ENCODE results near the gene PP2D1. TPM values are rescaled to one million over a fixed set of nuclear protein-coding genes. Genes with fewer than 3 reads are reported as not detected.
A peak's percentile ranks its signal among the peaks of the same experiment; 100 is the strongest.

Gene PP2D1
- total and polyA plus RNA-seq, 9 of the 15 experiments (the other 6 are each of a cell fraction or from before 2014, with no cell fraction given) = 0.07 to 0.10 TPM; not detected in 7

DNA sequence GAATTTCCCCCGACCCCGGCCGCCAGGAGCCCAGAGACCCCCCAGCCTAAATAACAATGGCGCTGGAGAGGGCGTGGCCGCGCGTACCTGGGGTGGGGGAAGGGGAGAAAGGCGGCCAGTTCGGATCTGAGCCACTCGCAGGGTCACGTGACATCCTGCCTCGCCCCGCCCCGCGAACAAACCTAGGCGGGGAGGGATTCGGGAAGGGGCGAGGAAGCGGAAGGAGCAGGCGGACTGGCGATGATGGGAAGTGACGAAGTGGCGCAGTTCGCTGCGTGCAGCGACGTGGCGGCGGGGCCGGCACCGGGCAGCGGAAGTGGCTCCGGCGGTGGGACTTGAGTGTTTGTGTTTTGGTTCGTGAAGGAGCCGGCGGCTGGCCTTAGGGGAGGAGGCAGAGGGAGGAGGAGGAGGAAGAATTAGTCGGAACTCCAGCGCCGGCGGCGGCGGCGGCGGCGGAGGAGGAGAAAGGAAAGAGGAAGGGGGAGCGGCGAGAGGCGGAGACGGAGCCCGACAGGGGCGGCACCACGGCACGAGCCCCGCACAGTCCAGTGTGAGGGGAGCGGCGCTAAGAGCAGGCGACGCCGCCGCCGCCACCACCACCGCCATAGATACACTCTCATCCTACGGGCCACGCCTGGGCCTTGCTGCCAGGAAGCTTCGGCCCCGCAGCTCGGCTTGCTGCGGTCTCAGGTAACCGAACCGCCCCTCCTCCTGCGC, 65.1 kb downstream of the PP2D1 start, which contains the start of gene RAB5A (continued):
- TF ChIP-seq FOXP4 (CRISPR knock-in tag; IDR thresholded peaks at IDR 0.05; ENCODE audit: borderline replicate concordance) (no peak), BHLHE40 (IDR thresholded peaks at IDR 0.05; ENCODE audit: low read length) (peak; percentile 97), ARHGAP35 (IDR thresholded peaks at IDR 0.05; ENCODE audit: partially characterized antibody) (no peak), YBX1 (IDR thresholded peaks at IDR 0.05) (no peak), ADNP (tag; IDR thresholded peaks at IDR 0.05) (no peak), SMARCE1 (IDR thresholded peaks at IDR 0.05) (no peak), ETS1 (conservative IDR thresholded peaks at IDR 0.05; ENCODE audit: control insufficient read depth, low read depth, low read length) (peak; percentile 81), CHAMP1 (IDR thresholded peaks at IDR 0.05) (no peak; the same call in 1 of the 2 replicates), CREBBP (IDR thresholded peaks at IDR 0.05; ENCODE audit: low read depth, low read length) (no peak), POLR2H (tag; IDR thresholded peaks at IDR 0.05; ENCODE audit: low read depth) (peak; percentile 91), LEF1 (IDR thresholded peaks at IDR 0.05) (peak; percentile 77), MAX (CRISPR knock-in tag; IDR thresholded peaks at IDR 0.05) (peak; percentile 65)
- TF ChIP-seq, protein P1, sequence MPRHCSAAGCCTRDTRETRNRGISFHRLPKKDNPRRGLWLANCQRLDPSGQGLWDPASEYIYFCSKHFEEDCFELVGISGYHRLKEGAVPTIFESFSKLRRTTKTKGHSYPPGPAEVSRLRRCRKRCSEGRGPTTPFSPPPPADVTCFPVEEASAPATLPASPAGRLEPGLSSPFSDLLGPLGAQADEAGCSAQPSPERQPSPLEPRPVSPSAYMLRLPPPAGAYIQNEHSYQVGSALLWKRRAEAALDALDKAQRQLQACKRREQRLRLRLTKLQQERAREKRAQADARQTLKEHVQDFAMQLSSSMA (CRISPR knock-in tag; IDR thresholded peaks at IDR 0.05) = no peak
- TF ChIP-seq, protein P2, sequence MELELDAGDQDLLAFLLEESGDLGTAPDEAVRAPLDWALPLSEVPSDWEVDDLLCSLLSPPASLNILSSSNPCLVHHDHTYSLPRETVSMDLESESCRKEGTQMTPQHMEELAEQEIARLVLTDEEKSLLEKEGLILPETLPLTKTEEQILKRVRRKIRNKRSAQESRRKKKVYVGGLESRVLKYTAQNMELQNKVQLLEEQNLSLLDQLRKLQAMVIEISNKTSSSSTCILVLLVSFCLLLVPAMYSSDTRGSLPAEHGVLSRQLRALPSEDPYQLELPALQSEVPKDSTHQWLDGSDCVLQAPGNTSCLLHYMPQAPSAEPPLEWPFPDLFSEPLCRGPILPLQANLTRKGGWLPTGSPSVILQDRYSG (tag; conservative IDR thresholded peaks at IDR 0.05; ENCODE audit: low read depth) = no peak

Measured in K562 (cell line).